GM19023 (cell line): ENCODE results near the gene SAYSD1.

Source experiments
- ATAC-seq: cut with Tn5 transposase; IDR thresholded peaks from one replicate; pipeline ENCODE4 v1.9.1; 2021; ENCODE audit warnings: mild to moderate bottlenecking, moderate library complexity; ENCODE audit not compliant: unreplicated experiment

SAYSD1 gene

DNA sequence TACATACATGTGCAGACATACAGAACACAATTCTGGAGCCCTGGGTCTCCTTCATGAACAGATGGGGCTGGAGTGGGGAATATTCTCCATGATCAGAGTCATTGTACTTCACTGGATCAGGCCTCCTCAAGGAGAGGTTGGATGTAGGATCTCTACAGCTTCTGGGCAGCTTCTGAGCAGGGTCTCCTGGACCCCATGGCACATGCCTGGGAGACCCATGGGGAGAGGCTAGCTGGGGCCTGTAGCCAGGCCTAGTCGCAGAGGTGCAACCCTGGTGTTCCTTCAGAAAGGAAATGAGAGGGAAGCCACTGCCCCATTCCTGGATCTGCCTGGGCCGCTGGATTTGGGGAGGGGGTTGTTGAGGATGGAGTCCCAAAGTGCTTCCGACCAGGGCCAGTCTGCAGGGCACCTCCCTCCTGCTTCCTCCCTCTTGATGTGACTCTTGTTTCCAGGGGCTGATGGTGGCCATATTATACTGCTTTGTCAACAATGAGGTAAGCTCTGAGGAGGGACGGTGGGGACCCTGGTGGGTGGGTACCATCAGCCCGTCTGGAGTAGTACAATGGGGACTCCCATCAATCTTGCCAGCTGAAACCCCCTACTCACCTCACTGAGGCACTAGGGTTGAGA lies 34.6 kb downstream of the SAYSD1 start:
- no peak for ATAC-seq

DNA sequence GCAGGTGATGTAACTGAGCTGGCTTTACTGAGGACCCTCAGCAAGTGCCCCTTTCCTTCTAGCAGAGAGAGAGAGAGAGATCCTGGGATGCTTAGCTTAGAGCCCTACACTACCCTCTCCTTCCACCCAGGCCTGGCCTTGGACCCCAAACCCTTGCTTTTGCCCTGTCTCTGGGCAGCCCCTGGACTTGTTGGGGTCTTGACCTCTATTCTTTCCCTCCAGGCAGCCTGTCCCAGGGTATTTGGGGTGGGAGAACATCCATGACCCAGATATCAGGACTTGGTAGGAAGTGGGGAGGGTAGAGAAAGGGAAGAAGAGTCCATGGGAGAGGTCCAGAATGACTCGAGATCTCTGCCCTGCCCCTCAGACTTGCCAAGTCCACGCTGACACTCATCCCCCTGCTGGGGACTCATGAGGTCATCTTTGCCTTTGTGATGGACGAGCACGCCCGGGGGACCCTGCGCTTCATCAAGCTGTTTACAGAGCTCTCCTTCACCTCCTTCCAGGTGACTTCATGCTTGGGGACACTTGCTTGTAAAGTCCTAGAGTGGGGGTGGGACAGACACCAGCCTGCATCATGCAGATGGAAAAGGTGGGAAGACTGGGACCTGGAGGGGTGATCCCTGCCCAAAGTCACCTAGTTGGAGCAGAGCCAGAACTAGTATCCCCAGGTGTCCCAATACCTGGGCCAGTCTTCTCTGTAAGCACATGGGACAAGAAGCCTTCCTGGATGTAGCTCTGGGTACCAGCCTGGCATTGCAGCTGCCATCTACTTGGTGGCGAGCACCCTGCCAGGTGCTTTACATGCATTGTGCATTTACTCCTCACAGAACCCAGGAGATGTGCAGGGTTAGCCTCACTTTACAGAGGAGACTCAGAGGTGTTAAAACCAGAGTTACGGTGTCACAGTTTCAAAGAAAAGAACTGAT lies 35.5 kb downstream of the SAYSD1 start:
- no peak for ATAC-seq

DNA sequence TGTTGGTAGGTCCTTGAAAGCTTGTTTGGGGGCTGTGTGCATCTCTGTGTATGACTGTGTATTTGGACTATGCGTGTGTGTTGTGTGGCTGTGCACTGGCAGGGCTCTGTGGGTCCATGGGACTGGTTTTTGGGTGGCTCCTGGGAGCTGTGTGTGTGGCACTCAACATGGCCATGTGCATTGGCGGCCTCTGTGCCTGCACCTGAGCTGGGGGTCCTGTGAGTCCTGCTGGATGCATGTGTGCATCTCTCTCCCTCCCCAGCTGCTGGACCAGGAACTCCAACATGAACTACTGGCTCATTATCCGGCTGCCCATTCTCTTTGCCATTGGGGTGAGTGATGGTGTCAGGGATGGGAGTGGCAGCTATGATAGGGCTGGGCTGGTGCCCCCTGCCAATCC lies 36.3 kb downstream of the SAYSD1 start:
- no peak for ATAC-seq

DNA sequence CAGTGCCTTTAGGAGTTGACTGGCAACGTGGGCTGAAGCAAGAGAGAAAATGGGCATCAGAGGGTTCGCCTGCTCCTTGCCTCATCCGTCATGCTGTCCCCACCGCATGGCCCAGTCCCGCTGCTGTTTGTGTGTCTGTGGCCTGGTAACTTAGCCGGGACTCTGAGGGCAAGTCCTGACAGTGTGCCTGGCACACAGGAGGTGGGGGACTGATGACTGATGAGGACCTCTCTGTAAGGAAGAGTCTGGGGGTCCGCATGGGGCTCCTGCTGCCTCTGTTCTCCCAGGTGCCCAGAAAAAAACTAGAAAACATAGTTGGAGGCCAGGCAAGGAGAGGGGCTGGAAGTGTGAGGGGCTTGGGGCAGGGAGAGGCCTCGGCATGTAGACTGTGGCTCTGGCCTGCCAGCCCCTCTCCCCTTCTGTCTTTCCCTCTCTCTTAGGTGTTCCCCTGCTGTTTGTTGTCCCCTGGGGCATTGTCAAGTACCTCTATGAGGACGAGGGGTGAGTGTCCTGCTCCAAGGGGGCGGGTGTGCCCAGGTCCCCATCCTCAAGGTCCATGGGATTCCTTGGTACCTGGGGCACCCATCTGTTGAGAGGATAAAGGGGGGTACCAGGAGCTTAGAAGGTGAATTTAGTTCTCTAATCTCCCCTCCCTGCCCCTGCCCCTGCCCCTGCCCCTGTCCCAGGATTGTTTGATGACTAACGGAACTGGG lies 36.9 kb downstream of the SAYSD1 start:
- ATAC-seq, result no peak

DNA sequence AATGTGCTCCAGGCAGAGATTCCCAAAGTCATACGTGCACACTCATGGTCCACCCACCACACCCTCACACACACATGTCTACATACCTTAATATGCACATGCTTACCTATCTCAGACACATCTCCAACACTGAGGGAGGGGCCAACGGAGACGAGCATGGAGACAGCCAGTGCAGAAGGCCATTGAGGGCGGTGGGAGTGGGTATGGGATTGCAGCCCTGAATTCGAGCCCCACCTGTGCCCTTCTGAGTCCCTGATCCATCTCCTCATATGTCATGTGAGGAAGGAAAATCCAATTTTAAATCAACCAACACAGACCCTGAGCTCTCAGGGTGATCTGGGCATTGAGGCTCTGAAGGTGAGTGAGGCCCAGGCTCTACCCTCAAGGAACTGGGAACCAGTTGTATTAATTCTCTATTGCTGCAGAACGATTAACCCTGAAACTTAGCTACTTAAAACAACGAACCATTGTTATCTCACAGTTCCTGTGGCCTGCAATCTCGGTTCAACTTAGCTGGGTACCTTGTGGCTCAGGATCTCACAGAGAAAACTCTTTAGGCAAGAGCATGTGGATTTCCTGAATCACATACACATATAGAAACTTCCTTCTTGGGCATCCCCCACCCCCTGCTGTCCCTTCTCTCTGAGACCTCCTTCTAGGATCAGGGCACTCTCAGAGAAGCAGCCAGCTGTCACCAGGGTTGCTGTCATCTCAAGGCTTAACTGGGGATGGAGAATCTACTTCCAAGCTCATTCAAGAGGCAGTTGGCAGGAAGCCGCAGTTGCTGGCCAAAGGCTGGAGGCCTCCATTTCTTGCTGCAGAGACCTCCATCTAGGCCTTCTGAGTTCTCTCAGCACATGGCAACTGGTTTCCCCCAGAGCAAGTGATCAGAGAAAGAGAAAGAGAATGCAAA lies 38.1 kb downstream of the SAYSD1 start:
- ATAC-seq, result no peak

DNA sequence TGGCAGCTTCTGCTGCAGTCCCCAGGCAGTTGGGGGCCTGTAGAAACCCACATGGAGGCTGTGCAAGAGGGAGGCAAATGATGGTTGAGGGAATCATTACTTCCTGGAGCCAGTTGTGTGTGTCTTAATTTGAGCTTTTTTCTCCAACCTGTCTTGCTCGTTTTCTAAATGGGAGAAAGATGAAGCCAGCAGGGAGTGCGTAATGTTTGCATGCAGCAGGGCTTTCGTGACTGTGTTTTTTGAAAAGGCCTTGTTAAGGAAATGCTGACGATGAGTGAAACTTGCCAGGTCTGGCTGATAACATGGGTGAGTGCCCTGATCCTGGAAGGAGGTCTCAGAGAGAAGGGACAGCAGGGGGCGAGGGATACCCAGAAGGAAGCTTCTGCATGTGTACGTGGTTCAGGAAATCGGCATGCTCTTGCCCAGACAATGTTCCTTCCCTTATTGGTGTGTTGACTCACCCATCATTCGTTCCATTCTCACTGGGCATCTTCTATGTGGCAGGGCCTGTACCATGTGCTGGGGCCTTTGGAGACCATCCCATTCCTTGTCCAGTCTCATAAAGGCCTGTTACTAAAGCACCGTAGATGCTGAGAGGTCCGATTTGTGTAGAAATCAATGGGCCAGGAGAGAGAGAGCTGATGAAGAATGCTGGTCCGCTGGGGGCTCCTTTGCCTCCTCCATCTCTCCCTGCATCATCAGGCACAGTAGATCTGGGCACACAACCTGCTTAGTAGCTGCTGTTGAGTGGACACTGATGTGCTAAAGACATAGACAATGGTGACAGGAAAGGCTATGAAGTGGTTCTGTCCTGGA lies 39.0 kb downstream of the SAYSD1 start:
- ATAC-seq, result no peak

DNA sequence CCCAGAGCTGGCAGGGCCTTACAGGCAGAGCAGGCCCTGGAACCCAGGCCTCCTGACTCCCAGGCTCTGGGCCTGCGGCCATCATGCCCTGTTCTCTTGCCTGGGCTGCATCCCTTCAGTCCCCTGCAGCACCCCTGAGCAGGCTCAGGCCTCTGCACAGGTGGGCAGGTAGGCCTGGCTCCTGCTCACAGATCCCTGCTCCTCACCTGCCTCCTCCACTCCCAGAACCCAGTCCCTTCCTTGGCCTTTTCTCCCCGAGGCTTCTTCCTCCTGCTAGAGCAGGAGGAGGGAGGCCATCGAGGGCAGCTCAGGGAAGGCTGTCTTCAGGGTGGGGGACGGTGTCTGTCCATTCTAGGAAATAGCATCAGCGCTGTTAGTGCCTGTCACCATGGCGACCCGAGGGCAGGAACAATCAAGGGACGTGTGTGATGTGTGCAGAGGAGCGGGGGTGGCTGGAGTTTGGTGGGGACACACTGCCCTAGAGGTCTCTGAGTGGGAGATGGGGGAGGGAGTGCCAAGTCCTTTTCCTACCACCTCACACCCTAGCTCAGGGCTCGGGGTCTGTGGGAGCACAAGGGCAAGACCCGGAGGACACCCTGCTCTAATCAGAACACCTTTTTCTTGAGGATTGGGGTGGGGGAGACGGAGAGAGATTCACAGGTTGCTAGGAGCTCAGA lies 39.8 kb downstream of the SAYSD1 start:
- no peak for ATAC-seq

DNA sequence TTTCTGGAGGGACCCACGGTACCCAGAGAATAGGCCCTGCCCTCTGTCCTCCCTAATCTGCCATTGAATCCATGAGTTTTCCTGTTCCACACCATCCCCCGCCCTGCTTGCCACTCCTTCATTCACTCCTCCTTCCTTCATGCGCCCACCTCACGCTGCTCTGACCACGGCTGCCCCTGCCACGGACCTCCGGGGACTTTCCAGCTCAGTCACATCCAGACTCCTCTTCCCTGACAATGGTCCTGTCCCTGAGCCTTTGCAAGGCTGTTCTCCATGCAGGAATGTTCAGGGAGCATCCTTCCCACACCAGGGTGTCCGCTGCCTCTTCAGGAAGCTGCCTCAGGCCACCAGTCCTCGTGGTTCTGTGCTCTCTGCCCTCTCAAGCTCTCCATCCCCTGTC lies 40.5 kb downstream of the SAYSD1 start:
- ATAC-seq, result no peak

DNA sequence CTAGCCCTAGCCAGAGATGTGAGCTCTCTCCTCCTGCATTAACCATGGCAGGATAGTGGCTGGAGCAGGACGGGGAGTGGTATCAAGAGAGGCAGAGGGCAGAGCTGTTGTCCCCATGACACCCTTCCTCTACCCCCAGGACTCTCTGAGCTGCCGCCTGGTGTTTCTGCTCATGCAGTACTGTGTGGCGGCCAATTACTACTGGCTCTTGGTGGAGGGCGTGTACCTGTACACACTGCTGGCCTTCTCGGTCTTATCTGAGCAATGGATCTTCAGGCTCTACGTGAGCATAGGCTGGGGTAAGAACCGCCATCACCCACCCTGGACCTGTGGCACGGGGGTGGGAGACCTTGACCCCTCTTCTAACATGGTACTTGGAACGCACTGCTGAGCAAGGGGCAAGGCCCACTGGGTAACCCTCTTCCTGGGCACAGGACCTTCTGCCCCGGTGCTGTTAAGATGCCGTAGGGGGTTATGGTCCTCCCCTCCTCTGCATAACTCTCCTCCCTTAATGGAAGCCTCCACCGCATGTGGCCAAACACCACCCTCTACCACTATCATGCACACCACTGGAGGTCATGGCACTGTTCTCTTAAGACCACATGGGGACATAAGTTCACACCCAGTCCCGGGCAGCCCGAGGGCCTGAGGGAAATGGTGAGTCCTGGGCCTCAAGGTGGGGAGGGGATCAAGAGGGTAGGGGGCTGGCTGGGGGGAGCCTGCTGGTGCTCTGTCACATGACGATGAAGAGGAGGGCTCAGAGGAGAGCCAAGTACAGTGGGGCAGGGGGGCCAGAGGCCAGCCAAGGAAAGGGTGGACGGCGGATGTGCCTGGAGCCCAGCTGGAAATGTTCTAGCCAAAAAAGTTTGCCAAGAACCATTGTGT lies 41.3 kb downstream of the SAYSD1 start:
- ATAC-seq, result no peak

DNA sequence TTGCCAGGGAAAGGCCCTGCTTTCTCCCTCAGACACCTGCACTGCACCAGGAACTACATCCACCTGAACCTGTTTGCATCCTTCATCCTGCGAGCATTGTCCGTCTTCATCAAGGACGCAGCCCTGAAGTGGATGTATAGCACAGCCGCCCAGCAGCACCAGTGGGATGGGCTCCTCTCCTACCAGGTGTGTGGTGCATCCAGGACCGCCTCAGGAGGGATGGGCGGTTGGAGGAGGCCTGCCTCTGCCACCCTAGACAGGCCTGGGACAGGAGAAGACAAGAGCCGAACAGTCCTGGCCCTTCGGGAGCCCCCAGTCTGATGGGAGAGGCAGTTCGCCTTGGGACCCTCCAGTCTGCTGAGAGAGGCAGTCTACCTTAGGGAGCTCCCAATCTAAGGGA lies 42.2 kb downstream of the SAYSD1 start:
- ATAC-seq, result no peak

DNA sequence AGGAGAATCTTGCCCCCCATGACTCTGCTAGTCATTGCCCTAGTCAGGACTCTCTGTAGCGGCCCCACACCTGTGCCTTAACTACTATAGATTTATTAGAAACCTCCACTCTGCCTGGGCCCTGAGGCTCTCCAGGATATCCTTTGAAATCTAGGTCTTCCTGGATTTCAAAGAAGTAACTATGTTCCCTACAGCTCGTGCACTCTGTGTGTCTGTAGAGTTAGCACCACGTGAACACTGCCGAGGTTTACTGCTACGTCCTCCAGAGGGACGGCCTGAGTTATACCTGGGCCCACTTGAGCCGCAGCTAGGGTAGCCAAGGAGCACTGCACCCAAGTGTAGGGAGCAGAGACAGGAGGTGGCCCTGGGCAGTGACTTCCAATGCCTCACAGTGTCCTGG lies 46.6 kb downstream of the SAYSD1 start:
- no peak for ATAC-seq

DNA sequence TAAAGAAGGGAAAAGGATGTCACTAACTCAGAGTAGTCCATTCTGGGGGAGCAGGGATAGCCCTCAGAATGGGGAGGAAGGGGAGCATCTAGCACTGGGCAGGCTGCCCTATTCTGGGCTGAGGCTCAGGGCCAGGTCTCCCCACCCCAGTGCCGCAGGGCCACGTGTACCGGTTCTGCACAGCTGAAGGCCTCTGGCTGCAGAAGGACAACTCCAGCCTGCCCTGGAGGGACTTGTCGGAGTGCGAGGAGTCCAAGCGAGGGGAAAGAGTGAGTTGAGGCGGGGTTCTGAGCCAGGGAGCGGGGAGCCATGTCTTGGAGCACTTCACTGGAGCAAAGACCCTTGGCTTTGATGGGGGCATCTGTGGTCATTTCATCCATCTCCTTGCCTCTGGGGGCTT lies 49.4 kb downstream of the SAYSD1 start:
- no peak for ATAC-seq

DNA sequence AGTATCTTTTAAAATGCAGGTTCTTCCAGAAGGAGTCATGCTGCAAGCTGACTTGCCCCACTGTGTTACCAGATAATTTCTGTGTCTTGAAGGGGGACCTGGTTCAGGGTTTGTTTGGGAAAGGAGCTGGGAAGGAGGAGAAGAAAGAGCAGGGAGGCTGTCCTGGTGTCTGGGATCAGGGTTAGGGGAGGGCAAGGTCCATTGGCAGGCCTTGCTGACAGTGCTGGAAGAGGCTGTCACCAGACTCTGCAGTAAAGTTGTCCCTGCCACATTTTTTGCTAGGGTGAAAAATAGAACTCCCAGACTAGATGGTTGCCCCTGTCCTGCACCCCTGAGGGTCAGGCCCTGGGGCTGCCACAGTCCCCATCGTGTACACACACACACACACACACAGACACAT lies 51.5 kb downstream of the SAYSD1 start:
- ATAC-seq, result no peak

DNA sequence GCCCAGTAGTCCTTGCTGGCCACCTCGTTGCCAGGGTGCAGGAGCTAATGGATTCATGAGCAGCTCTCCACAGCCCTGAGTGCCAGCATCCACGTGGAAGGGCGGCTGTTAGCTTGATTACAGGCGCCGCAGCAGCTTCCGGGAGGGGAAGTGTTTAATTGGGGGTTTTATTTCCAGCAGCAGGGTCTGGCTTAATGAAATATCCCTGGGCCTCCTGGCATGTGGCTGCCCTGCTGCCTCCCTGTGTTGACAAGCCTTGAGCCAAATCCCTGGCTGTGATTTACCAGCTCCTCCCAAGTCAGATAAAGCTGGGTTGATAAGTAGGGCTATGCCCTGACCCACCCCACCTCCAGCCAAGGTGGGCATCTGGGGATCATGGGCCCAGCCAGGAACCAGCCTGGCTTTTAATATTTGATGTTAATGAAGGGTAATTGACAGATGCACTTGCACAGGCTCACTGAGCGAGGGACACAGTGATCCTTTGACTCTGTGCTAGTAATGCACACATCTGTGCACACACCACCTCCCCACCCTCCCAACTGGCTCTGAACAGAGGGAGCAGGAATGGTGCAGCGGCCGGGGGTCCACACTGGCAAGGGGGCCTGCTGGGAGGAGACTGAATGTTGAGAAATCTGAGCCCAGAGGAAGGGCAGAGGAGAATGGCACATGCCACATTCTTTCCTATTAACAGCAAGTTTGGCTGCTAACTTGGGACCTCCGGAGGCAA lies 52.8 kb downstream of the SAYSD1 start:
- ATAC-seq, result no peak

DNA sequence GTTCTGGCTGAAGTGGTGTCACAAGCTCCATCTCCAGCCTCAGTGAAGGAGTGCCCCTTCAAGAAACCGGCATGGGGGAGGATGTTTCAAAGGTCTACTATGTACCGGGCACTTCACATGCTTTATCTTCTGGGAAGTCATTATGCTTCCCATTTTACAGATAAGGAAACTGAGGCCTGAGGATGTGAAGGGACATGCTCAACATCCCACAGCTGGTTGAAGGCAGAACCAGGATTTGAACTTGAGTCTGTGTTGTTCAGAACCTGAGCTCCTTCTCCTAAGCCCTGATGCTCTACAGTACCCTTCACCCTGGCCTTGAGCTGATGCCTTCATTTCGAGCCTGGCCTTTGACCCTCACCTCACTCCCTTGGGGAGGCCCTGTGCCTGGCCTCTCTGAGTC lies 53.4 kb downstream of the SAYSD1 start:
- no peak for ATAC-seq

DNA sequence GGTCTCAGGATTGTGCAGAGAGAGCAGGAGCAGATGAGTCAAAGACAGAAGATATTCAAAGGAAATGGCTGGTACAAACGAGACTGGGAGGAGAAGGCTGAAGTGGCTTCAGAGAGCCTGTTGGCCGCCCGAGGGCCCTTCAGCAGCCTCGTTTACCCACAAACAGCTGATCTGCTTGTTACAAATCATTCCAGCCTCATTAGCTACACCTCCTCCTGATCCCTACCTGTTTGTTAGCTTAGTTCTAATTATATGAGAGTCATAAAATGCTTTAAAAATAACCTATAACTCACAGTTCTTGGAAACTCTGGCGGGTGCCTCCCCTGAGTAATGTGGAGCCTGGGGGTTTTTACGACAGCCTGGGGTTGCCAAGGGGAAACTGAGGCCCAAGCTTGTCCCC lies 53.8 kb downstream of the SAYSD1 start:
- no peak for ATAC-seq

DNA sequence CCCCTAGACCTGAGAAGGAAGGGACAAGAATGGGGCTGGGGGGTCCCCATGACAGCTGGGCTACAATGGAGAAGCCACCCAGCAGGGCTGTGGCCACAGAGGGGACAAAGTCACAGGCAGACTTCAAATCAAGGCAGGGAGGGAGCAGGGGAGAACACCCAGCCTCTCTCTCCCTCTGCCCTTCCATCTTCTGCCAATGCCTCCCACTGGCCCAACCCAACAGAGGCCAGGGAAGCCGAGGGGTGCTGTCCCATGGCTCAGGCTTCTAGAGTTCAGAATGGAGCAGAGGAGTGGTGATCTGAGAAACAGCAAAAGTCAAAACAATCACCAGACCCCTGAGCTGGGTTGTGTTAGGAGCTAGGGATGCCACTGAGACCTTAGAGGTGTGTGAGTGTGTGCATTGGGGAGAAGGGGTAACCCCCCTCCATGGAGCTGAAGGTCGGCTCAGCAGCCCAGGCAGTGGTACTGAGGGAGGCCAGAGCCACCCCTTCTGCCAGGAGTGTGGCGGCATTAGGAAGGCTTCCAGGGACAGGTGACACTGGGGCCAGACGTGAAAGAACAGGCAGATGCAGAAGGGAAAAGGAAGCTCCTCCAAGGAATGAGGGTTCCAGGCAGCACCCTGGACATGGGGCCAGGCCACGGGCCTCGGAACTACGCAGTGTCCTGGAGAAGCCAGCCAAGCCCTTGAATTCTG lies 54.4 kb downstream of the SAYSD1 start:
- ATAC-seq, result no peak
